ENCODE results near the gene DCLK1.

Gene DCLK1

GRCh38 chr13:35876601-35877000 is 254.6 kb downstream of the DCLK1 start:
- H3K4me3 ChIP-seq (ENCODE audit: low read depth, low read length) = no peak overlapping the region
- DNase-seq (ENCODE audit: low read depth) = no peak
- TF ChIP-seq CTCF (IDR thresholded peaks at IDR 0.05; ENCODE audit: low read depth, low read length, missing control alignments) = no peak
- in situ Hi-C loops (cut with HindIII; ENCODE audit: low sequenced_read_pairs) = no loop called here

- in situ Hi-C loops (cut with HindIII; ENCODE audit: low sequenced_read_pairs) = no loop called here
- no peak overlapping the region for H3K4me3 ChIP-seq (ENCODE audit: low read depth, low read length)
- TF ChIP-seq CTCF (IDR thresholded peaks at IDR 0.05; ENCODE audit: low read depth, low read length, missing control alignments) = no peak
- DNase-seq (ENCODE audit: low read depth) = no peak
Measured at GRCh38 chr13:35874704-35875103, 256.5 kb downstream of the DCLK1 start.

GRCh38 chr13:35872369-35872768 is 258.8 kb downstream of the DCLK1 start:
- no peak for DNase-seq (ENCODE audit: low read depth)
- in situ Hi-C loops (cut with HindIII; ENCODE audit: low sequenced_read_pairs) = no loop called here
- no peak for TF ChIP-seq CTCF (IDR thresholded peaks at IDR 0.05; ENCODE audit: low read depth, low read length, missing control alignments)
- H3K4me3 ChIP-seq (ENCODE audit: low read depth, low read length) = no peak overlapping the region

GRCh38 chr13:35871561-35871960 is 259.6 kb downstream of the DCLK1 start:
- in situ Hi-C loops (cut with HindIII; ENCODE audit: low sequenced_read_pairs) = no loop called here
- DNase-seq (ENCODE audit: low read depth) = no peak
- H3K4me3 ChIP-seq (ENCODE audit: low read depth, low read length) = no peak overlapping the region
- no peak for TF ChIP-seq CTCF (IDR thresholded peaks at IDR 0.05; ENCODE audit: low read depth, low read length, missing control alignments)

- in situ Hi-C loops (cut with HindIII; ENCODE audit: low sequenced_read_pairs) = no loop called here
- no peak overlapping the region for H3K4me3 ChIP-seq (ENCODE audit: low read depth, low read length)
Measured at GRCh38 chr13:35866801-35867200, 264.4 kb downstream of the DCLK1 start.

GRCh38 chr13:35865341-35866240 is 265.6 kb downstream of the DCLK1 start:
- DNase-seq (ENCODE audit: low read depth) = no peak
- TF ChIP-seq CTCF (IDR thresholded peaks at IDR 0.05; ENCODE audit: low read depth, low read length, missing control alignments) = no peak
- in situ Hi-C loops (cut with HindIII; ENCODE audit: low sequenced_read_pairs) = no loop called here
- no peak overlapping the region for H3K4me3 ChIP-seq (ENCODE audit: low read depth, low read length)

More at GRCh38 chr13:35866801-35867200, 264.4 kb downstream of the DCLK1 start:
- DNase-seq (ENCODE audit: low read depth) = no peak
- no peak for TF ChIP-seq CTCF (IDR thresholded peaks at IDR 0.05; ENCODE audit: low read depth, low read length, missing control alignments)
